H1 (cell line): Measurements from ENCODE around the gene ACACA. TPM values are rescaled to one million over a fixed set of nuclear protein-coding genes. Genes with fewer than 3 reads are reported as not detected.

Experiments used
- CHD1 ChIP-seq: IDR thresholded peaks from 2 replicates; pipeline ENCODE4 v1.6.1; 2012; ENCODE audit warnings: low read depth, low read length, improper control_type of control experiment
- CHD2 ChIP-seq: IDR thresholded peaks from 2 replicates; pipeline ENCODE4 v1.6.1; 2012; ENCODE audit warnings: low read length, improper control_type of control experiment
- CREB1 ChIP-seq: IDR thresholded peaks from 2 replicates; pipeline ENCODE4 v1.6.1; 2012; ENCODE audit warnings: inconsistent platforms
- EGR1 ChIP-seq: IDR thresholded peaks from 2 replicates; pipeline ENCODE4 v1.6.1; 2011; ENCODE audit warnings: low read depth, low read length, borderline replicate concordance
- JUND ChIP-seq: IDR thresholded peaks from 2 replicates; pipeline ENCODE4 v1.6.1; 2011; ENCODE audit warnings: mild to moderate bottlenecking, improper control_type of control experiment, low read length
- MAX ChIP-seq: IDR thresholded peaks from 2 replicates; pipeline ENCODE4 v1.6.1; 2012; ENCODE audit warnings: inconsistent platforms
- POU5F1 ChIP-seq: IDR thresholded peaks from 2 replicates; pipeline ENCODE4 v1.6.1; 2011; ENCODE audit warnings: low read depth, mild to moderate bottlenecking, low read length, moderate library complexity
- SIN3A ChIP-seq, 2 experiments: IDR thresholded peaks in 1 of 2; conservative IDR thresholded peaks in 1 of 2; 2 replicates each; pipeline ENCODE4 v1.6.1; 2011 to 2012; ENCODE audit warnings: low read length in 2 of 2, improper control_type of control experiment in 1 of 2, low read depth in 1 of 2, mild to moderate bottlenecking in 1 of 2
- TCF12 ChIP-seq: IDR thresholded peaks from 2 replicates; pipeline ENCODE4 v1.6.1; 2011; ENCODE audit warnings: low read depth, mild to moderate bottlenecking, low read length
- polyA plus RNA-seq, 7 experiments: library from polyadenylated mRNA; depleted of rRNA in 3 of 7; stranded (reverse) in 5 of 7; unstranded in 2 of 7; fragments of >200 nt in 5 of 7; fragments of 200-250 nt in 2 of 7; gene quantifications; 1 replicate in 5 of 7; 2 replicates in 1 of 7; 4 replicates in 1 of 7; pipeline versions ENCODE4 v1.2.1 to v1.2.3, GENCODE V29; 2011 to 2013; ENCODE audit warnings: missing spikeins in 2 of 7, mixed read lengths in 2 of 7
- total RNA-seq: library from RNA; stranded (reverse); fragmentation: NEBNext Ultra II Directional; extraction: Animal tissue kit (Norgen Biotek cat#: 25700); gene quantifications from 2 replicates; pipeline ENCODE4 v1.2.1, GENCODE V29; 2021
- TF ChIP-seq, protein P1 (sequence below): fragments of 300-600 bp; sonication (generic); IDR thresholded peaks from 2 replicates; pipeline ENCODE4 v1.7.1; 2012; ENCODE audit warnings: low read length, moderate library complexity, mild to moderate bottlenecking, inconsistent platforms; ENCODE audit not compliant: insufficient replicate concordance

Gene ACACA
- total and polyA plus RNA-seq, 2 of the 8 experiments (the other 6 are each of a cell fraction or from before 2014, with no cell fraction given), result 74.0 to 160 TPM

GRCh38 chr17:37312137-37312923, 94.3 kb downstream of the ACACA start (continued):
- TF ChIP-seq, protein P1, sequence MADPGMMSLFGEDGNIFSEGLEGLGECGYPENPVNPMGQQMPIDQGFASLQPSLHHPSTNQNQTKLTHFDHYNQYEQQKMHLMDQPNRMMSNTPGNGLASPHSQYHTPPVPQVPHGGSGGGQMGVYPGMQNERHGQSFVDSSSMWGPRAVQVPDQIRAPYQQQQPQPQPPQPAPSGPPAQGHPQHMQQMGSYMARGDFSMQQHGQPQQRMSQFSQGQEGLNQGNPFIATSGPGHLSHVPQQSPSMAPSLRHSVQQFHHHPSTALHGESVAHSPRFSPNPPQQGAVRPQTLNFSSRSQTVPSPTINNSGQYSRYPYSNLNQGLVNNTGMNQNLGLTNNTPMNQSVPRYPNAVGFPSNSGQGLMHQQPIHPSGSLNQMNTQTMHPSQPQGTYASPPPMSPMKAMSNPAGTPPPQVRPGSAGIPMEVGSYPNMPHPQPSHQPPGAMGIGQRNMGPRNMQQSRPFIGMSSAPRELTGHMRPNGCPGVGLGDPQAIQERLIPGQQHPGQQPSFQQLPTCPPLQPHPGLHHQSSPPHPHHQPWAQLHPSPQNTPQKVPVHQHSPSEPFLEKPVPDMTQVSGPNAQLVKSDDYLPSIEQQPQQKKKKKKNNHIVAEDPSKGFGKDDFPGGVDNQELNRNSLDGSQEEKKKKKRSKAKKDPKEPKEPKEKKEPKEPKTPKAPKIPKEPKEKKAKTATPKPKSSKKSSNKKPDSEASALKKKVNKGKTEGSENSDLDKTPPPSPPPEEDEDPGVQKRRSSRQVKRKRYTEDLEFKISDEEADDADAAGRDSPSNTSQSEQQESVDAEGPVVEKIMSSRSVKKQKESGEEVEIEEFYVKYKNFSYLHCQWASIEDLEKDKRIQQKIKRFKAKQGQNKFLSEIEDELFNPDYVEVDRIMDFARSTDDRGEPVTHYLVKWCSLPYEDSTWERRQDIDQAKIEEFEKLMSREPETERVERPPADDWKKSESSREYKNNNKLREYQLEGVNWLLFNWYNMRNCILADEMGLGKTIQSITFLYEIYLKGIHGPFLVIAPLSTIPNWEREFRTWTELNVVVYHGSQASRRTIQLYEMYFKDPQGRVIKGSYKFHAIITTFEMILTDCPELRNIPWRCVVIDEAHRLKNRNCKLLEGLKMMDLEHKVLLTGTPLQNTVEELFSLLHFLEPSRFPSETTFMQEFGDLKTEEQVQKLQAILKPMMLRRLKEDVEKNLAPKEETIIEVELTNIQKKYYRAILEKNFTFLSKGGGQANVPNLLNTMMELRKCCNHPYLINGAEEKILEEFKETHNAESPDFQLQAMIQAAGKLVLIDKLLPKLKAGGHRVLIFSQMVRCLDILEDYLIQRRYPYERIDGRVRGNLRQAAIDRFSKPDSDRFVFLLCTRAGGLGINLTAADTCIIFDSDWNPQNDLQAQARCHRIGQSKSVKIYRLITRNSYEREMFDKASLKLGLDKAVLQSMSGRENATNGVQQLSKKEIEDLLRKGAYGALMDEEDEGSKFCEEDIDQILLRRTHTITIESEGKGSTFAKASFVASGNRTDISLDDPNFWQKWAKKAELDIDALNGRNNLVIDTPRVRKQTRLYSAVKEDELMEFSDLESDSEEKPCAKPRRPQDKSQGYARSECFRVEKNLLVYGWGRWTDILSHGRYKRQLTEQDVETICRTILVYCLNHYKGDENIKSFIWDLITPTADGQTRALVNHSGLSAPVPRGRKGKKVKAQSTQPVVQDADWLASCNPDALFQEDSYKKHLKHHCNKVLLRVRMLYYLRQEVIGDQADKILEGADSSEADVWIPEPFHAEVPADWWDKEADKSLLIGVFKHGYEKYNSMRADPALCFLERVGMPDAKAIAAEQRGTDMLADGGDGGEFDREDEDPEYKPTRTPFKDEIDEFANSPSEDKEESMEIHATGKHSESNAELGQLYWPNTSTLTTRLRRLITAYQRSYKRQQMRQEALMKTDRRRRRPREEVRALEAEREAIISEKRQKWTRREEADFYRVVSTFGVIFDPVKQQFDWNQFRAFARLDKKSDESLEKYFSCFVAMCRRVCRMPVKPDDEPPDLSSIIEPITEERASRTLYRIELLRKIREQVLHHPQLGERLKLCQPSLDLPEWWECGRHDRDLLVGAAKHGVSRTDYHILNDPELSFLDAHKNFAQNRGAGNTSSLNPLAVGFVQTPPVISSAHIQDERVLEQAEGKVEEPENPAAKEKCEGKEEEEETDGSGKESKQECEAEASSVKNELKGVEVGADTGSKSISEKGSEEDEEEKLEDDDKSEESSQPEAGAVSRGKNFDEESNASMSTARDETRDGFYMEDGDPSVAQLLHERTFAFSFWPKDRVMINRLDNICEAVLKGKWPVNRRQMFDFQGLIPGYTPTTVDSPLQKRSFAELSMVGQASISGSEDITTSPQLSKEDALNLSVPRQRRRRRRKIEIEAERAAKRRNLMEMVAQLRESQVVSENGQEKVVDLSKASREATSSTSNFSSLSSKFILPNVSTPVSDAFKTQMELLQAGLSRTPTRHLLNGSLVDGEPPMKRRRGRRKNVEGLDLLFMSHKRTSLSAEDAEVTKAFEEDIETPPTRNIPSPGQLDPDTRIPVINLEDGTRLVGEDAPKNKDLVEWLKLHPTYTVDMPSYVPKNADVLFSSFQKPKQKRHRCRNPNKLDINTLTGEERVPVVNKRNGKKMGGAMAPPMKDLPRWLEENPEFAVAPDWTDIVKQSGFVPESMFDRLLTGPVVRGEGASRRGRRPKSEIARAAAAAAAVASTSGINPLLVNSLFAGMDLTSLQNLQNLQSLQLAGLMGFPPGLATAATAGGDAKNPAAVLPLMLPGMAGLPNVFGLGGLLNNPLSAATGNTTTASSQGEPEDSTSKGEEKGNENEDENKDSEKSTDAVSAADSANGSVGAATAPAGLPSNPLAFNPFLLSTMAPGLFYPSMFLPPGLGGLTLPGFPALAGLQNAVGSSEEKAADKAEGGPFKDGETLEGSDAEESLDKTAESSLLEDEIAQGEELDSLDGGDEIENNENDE, result no peak
- no peak for TF ChIP-seq SIN3A (conservative IDR thresholded peaks at IDR 0.05 in 1 of 2, IDR thresholded peaks at IDR 0.05 in 1 of 2; ENCODE audit: low read depth in 1 of 2, low read length in 2 of 2)
- no peak for TF ChIP-seq POU5F1
- TF ChIP-seq TCF12, result no peak
- TF ChIP-seq CREB1, result no peak
- TF ChIP-seq MAX, result no peak
- TF ChIP-seq CHD1, result no peak
- no peak for TF ChIP-seq JUND
- no peak for TF ChIP-seq CHD2
- no peak for TF ChIP-seq EGR1
